Endothelial cell of umbilical vein (primary cell): Measurements from ENCODE around the gene PROCR. TPM values are rescaled to one million over a fixed set of nuclear protein-coding genes. Genes with fewer than 3 reads are reported as not detected.

Experiments used
- BruUV-seq: library from RNA; stranded (reverse); fragments of 400-500 nt; replicated peaks from 2 replicates; lab custom pipeline; 2021; lab: Mats Ljungman, UMichigan
- CTCF ChIA-PET: fragments of 300-600, 350-600 bp; sonication (Branson Sonifier 250); formaldehyde crosslinking; loops from one replicate; lab custom pipeline; 2021; ENCODE audit warnings: antibody characterized with exemption, inconsistent platforms; lab: Charles Lee
- POLR2A ChIA-PET: fragments of 300-600, 350-600 bp; sonication (Branson Sonifier 250); formaldehyde crosslinking; loops from one replicate; lab custom pipeline; 2021; ENCODE audit warnings: antibody characterized with exemption, inconsistent platforms; lab: Charles Lee
- DNase-seq: peaks from one replicate; pipeline ENCODE4 v3.0.0-alpha.2; 2011; ENCODE audit warnings: low read depth, low spot score
- FAIRE-seq: peaks from 2 replicates; lab custom pipeline; 2011; peaks lifted over from hg19 to GRCh38; lab: Jason Lieb, UNC
- H2AFZ ChIP-seq: 2 replicates; pipeline ENCODE4 v1.6.0; 2012; ENCODE audit warnings: low read depth, low read length, control low read depth, inconsistent platforms
- H3K27ac ChIP-seq: 2 replicates; pipeline ENCODE4 v1.5.1; 2011; ENCODE audit warnings: low read depth, mild to moderate bottlenecking, control low read depth, low read length, moderate library complexity; ENCODE audit not compliant: insufficient read depth
- H3K27me3 ChIP-seq, 2 experiments: 2 replicates each; pipeline versions ENCODE4 v1.6.0 to v1.6.1; 2011; ENCODE audit warnings: low read length in 2 of 2, mixed read lengths in 1 of 2; ENCODE audit not compliant: control insufficient read depth in 2 of 2, insufficient read depth in 2 of 2
- H3K36me3 ChIP-seq, 2 experiments: 2 replicates in 1 of 2; 3 replicates in 1 of 2; pipeline ENCODE4 v1.5.1; 2011; ENCODE audit warnings: low read length in 2 of 2, mild to moderate bottlenecking in 1 of 2, moderate library complexity in 1 of 2; ENCODE audit not compliant: control insufficient read depth in 2 of 2, insufficient read depth in 2 of 2; ENCODE audit errors: extremely low read depth in 1 of 2
- H3K4me1 ChIP-seq: 3 replicates; pipeline ENCODE4 v1.5.1; 2011; ENCODE audit warnings: mild to moderate bottlenecking, low read length; ENCODE audit not compliant: control insufficient read depth, insufficient read depth; ENCODE audit errors: extremely low read depth
- H3K4me2 ChIP-seq: 2 replicates; pipeline ENCODE4 v1.6.1; 2011; ENCODE audit warnings: low read length, control low read depth, mixed read lengths; ENCODE audit not compliant: insufficient read depth
- H3K4me3 ChIP-seq, 3 experiments: fragments of 200-600 bp in 1 of 3; sonication (generic), shearing (Covaris generic) in 1 of 3; replicated peaks in 1 of 3; 2 replicates each; pipeline ENCODE4 v1.5.1; 2011 to 2016; ENCODE audit warnings: control low read depth in 3 of 3, low read length in 3 of 3, mild to moderate bottlenecking in 2 of 3, inconsistent platforms in 1 of 3, low read depth in 1 of 3, moderate library complexity in 1 of 3; ENCODE audit not compliant: insufficient read depth in 1 of 3
- H3K79me2 ChIP-seq: 2 replicates; pipeline ENCODE4 v1.6.0; 2012; ENCODE audit warnings: low read length, inconsistent platforms; ENCODE audit not compliant: control insufficient read depth, insufficient read depth
- H3K9ac ChIP-seq: replicated peaks from 2 replicates; pipeline ENCODE3; 2011; ENCODE audit warnings: low read length, control low read depth; ENCODE audit not compliant: insufficient read depth; ENCODE audit errors: extremely low read depth
- H3K9me1 ChIP-seq: replicated peaks from 3 replicates; pipeline ENCODE4 v1.6.0; 2011; ENCODE audit warnings: mild to moderate bottlenecking, low read length; ENCODE audit not compliant: control insufficient read depth, insufficient read depth; ENCODE audit errors: extremely low read depth
- H3K9me3 ChIP-seq: replicated peaks from 2 replicates; pipeline ENCODE4 v1.5.1; 2012; ENCODE audit warnings: low read length, inconsistent platforms; ENCODE audit not compliant: control insufficient read depth, insufficient read depth
- H4K20me1 ChIP-seq: replicated peaks from 2 replicates; pipeline ENCODE3; 2011; ENCODE audit warnings: mild to moderate bottlenecking, low read length; ENCODE audit not compliant: control insufficient read depth, insufficient read depth; ENCODE audit errors: extremely low read depth
- CTCF ChIP-seq, 2 donors: IDR thresholded peaks; 1 replicate in 1 of 2; 2 replicates in 1 of 2; pipeline ENCODE4 v1.5.1; 2011; ENCODE audit warnings: low read length in 2 of 2, mild to moderate bottlenecking in 2 of 2, moderate library complexity in 2 of 2, control low read depth in 1 of 2, inconsistent platforms in 1 of 2, low read depth in 1 of 2; ENCODE audit not compliant: insufficient read depth in 1 of 2; ENCODE audit errors: extremely low read depth in 1 of 2
- EZH2 ChIP-seq: IDR thresholded peaks from 2 replicates; pipeline ENCODE4 v1.6.1; 2012; ENCODE audit warnings: borderline replicate concordance, low read depth, mild to moderate bottlenecking, moderate library complexity, low read length, inconsistent platforms; ENCODE audit not compliant: severe bottlenecking
- FOS ChIP-seq: IDR thresholded peaks from 2 replicates; pipeline ENCODE4 v1.6.1; 2011; ENCODE audit warnings: mild to moderate bottlenecking, low read length, moderate library complexity, borderline replicate concordance; ENCODE audit not compliant: insufficient read depth
- GATA2 ChIP-seq: IDR thresholded peaks from 2 replicates; pipeline ENCODE4 v1.7.0; 2011; ENCODE audit warnings: low read depth, mild to moderate bottlenecking, moderate library complexity, mixed read lengths, low read length; ENCODE audit not compliant: insufficient read length, insufficient read depth
- JUN ChIP-seq: IDR thresholded peaks from 2 replicates; pipeline ENCODE4 v1.6.1; 2011; ENCODE audit warnings: borderline replicate concordance, low read depth; ENCODE audit not compliant: insufficient read length, insufficient read depth
- MAX ChIP-seq: IDR thresholded peaks from 2 replicates; pipeline ENCODE4 v1.6.1; 2011; ENCODE audit not compliant: insufficient read depth, insufficient read length
- MYC ChIP-seq: IDR thresholded peaks from one replicate; pipeline ENCODE4 v1.6.1; 2011; ENCODE audit warnings: mild to moderate bottlenecking, low read depth, low read length
- POLR2A ChIP-seq: IDR thresholded peaks from 2 replicates; pipeline ENCODE4 v1.6.1; 2012; ENCODE audit warnings: low read depth, mild to moderate bottlenecking, control low read depth, low read length
- POLR2AphosphoS5 ChIP-seq: IDR thresholded peaks from 2 replicates; pipeline ENCODE4 v1.6.1; 2012; ENCODE audit warnings: low read depth, mild to moderate bottlenecking, control low read depth, low read length, moderate library complexity; ENCODE audit not compliant: insufficient read depth
- dilution Hi-C: fragments of 300-500 bp; cut with MboI; formaldehyde crosslinking; loops from one replicate; pipeline ENCODE4 v1.15.0; 2019; ENCODE audit warnings: low sequenced_read_pairs; ENCODE audit not compliant: extremely low pct_ligation_motif_present
- intact Hi-C: fragments of 100-400 bp; cut with micrococcal nuclease; formaldehyde crosslinking; loops from one replicate; pipeline ENCODE4 v1.10.0; 2022
- polyA plus RNA-seq, 4 experiments: library from polyadenylated mRNA; depleted of rRNA in 3 of 4; stranded (reverse) in 3 of 4; unstranded in 1 of 4; fragments of >200 nt; gene quantifications; 2 replicates each; pipeline versions ENCODE4 v1.2.1 to v1.2.3, GENCODE V29; 2011 to 2012; ENCODE audit warnings: missing spikeins in 1 of 4
- total RNA-seq: library from RNA; stranded (reverse); gene quantifications from 2 replicates; pipeline ENCODE4 v1.2.3, GENCODE V29; 2021

Gene PROCR
- total and polyA plus RNA-seq, 2 donors (not counting 3 experiments of a cell fraction or from before 2014, with no cell fraction given): 251 to 376 TPM

- Histone ChIP-seq H3K9me1 (no peaks in the 10 kb centered on the region), H4K20me1 (no peaks in the 10 kb centered on the region), H3K4me2 (peak overlapping the region; percentile 75), H3K36me3 (no peaks in the 10 kb centered on the region), H3K79me2 (no peaks in the 10 kb centered on the region), H3K9me3 (no peaks in the 10 kb centered on the region), H3K9ac (no peak overlapping the region), H3K4me1 (peaks cover 19% of the 10 kb centered on the region), H2AFZ (peak overlapping the region; percentile 27), H3K27me3 (peaks cover 8 to 11% of the 10 kb centered on the region in 2 experiments), H3K4me3 (peak overlapping the region in 1 of 3 experiments; percentile 13), H3K27ac (no peak overlapping the region)
- dilution Hi-C loops (no loop called here), intact Hi-C loops (loop anchor here (2.0 kb wide), 1 partner anchor 43 kb away; no protein-coding TSS in a partner anchor)
- peak; percentile 82 for FAIRE-seq
- ChIA-PET CTCF (interaction anchor here (0.5 to 3.3 kb wide), 6 partner anchors 18 to 214 kb away, joined by 3 to 12 read pairs (median 5); partner anchors contain the start of gene EDEM2), POLR2A (interaction anchor here (0.7 kb wide), 1 partner anchor 48 kb away, joined by 3 read pairs; no protein-coding TSS in a partner anchor)
- no TSS peak for BruUV-seq
- DNase-seq: peak; percentile 92
- TF ChIP-seq POLR2A (peak; percentile 75), MAX (no peak), POLR2AphosphoS5 (peak; percentile 69), CTCF (IDR thresholded peaks at IDR 0.05; ENCODE audit: extremely low read depth in 1 of 2, insufficient read depth in 1 of 2, low read depth in 1 of 2, low read length in 2 of 2) (no peak), EZH2 (no peak), MYC (no peak), JUN (no peak), GATA2 (peak; percentile 90), FOS (no peak)
Measured at GRCh38 chr20:35225319-35226125, 53.6 kb downstream of the PROCR start.
